Stomach (tissue), 9 donors: ENCODE data around the gene RERE. TPM values are rescaled to one million over a fixed set of nuclear protein-coding genes. Genes with fewer than 3 reads are reported as not detected.

ENCODE experiments used
- DNase-seq, 2 donors: peaks; one replicate each; pipeline versions ENCODE4 v3.0.0 to v3.0.0-alpha.2; 2013 to 2019
- H3K27ac ChIP-seq, 5 donors: fragments of 200-600 bp in 4 of 5; sonication (generic) in 4 of 5; one replicate each; pipeline ENCODE4 v1.5.1; 2013 to 2019; ENCODE audit warnings: mild to moderate bottlenecking in 1 of 5, moderate library complexity in 1 of 5
- H3K27me3 ChIP-seq, 3 donors: fragments of 200-600 bp; sonication (generic); one replicate each; pipeline ENCODE4 v1.5.1; 2017 to 2019; ENCODE audit warnings: mixed run types in 1 of 3
- H3K36me3 ChIP-seq, 4 donors: fragments of 200-600 bp; sonication (generic); 1 replicate in 3 of 4; 2 replicates in 1 of 4; pipeline ENCODE4 v1.5.1; 2016 to 2019
- H3K4me1 ChIP-seq, 4 donors: fragments of 200-600 bp; sonication (generic); one replicate each; pipeline ENCODE4 v1.5.1; 2016 to 2019
- H3K4me3 ChIP-seq, 4 donors: fragments of 200-600 bp; sonication (generic) in 3 of 4; one replicate each; pipeline ENCODE4 v1.5.1; 2016 to 2019; ENCODE audit warnings: mild to moderate bottlenecking in 1 of 4
- H3K9me3 ChIP-seq, 4 donors: fragments of 200-600 bp; sonication (generic); one replicate each; pipeline ENCODE4 v1.5.1; 2016 to 2019
- CTCF ChIP-seq, 7 experiments: fragments of 450-650 bp in 4 of 7; fragments of 200-600 bp in 3 of 7; sonication (generic) in 3 of 7; IDR thresholded peaks; one replicate each; pipeline ENCODE4 v1.5.1; 2016 to 2019; ENCODE audit warnings: antibody characterized with exemption in 7 of 7, control low read depth in 2 of 7, mild to moderate bottlenecking in 1 of 7
- EP300 ChIP-seq: sonication (generic); formaldehyde crosslinking; IDR thresholded peaks from one replicate; pipeline ENCODE4 v1.6.1; 2017; ENCODE audit warnings: antibody characterized with exemption
- POLR2A ChIP-seq, 4 donors: fragments of 450-650 bp; IDR thresholded peaks; one replicate each; pipeline ENCODE4 v1.6.1; 2016; ENCODE audit warnings: antibody characterized with exemption in 4 of 4, control low read depth in 2 of 4, mild to moderate bottlenecking in 1 of 4, moderate library complexity in 1 of 4
- POLR2AphosphoS5 ChIP-seq, 3 donors: sonication (generic); formaldehyde crosslinking; IDR thresholded peaks; one replicate each; pipeline ENCODE4 v1.6.1; 2016; ENCODE audit warnings: antibody characterized with exemption in 3 of 3
- WGBS, 5 donors: extraction: QIAGEN DNeasy Blood & Tissue Kit in 3 of 5; methylation state at CpG; one replicate each; pipeline versions ENCODE4 v1.1.5 to v1.1.7; 2013 to 2018; 5-methylcytosine and 5-hydroxymethylcytosine counted together
- intact Hi-C: fragments of 100-400 bp; cut with DNase I; formaldehyde crosslinking; loops from one replicate; pipeline ENCODE4 v1.15.1; 2023; ENCODE audit warnings: low total_unique reads
- polyA plus RNA-seq, 3 donors: library from polyadenylated mRNA; stranded (reverse); fragments of 200-250 nt; gene quantifications; one replicate each; pipeline ENCODE4 v1.2.3, GENCODE V29; 2013
- total RNA-seq, 5 donors: library from RNA; depleted of rRNA; stranded (reverse); fragments of >200 nt; gene quantifications; one replicate each; pipeline versions ENCODE4 v1.1.0 to v1.2.3, GENCODE V29; 2014 to 2016
- donor health status: healthy with polysubstance abuse.
- donor health status: Bipolar disorder and iron deficiency.
- donor health status: healthy.

Gene RERE
- total and polyA plus RNA-seq, 8 donors, result 15.6 to 198 (median 79.3) TPM

- TF ChIP-seq POLR2AphosphoS5 (IDR thresholded peaks at IDR 0.05) (no peak), CTCF (IDR thresholded peaks at IDR 0.05) (no peak), POLR2A (IDR thresholded peaks at IDR 0.05) (no peak), EP300 (no peak)
- intact Hi-C loops, result no loop called here
- Histone ChIP-seq H3K9me3 (no peaks in the 10 kb centered on the region), H3K36me3 (no peaks in the 10 kb centered on the region), H3K4me3 (no peak overlapping the region), H3K4me1 (peaks cover 19 to 69% (median 42%) of the 10 kb centered on the region in 4 donors), H3K27me3 (no peaks in the 10 kb centered on the region), H3K27ac (peak overlapping the region in 2 of 5 donors; percentile 14 to 44)
- no peak for DNase-seq
- WGBS, 5 donors, result 57 to 65% (median 59%) methylated on average over 8 of the region's 8 CpGs
Measured at GRCh38 chr1:8685463-8685862, 132.0 kb downstream of the RERE start.

- Histone ChIP-seq H3K36me3 (no peaks in the 10 kb centered on the region), H3K27me3 (no peaks in the 10 kb centered on the region), H3K9me3 (no peaks in the 10 kb centered on the region), H3K4me1 (peaks cover 25 to 75% (median 51%) of the 10 kb centered on the region in 4 donors), H3K27ac (peak overlapping the region in 2 of 5 donors; percentile 14 to 44), H3K4me3 (no peak overlapping the region)
- TF ChIP-seq CTCF (IDR thresholded peaks at IDR 0.05) (no peak), POLR2AphosphoS5 (IDR thresholded peaks at IDR 0.05) (no peak), POLR2A (IDR thresholded peaks at IDR 0.05) (no peak)
- no peak for DNase-seq
- intact Hi-C loops, result no loop called here
- 83 to 100% (median 93%) methylated on average over 1 of the region's 1 CpG for WGBS, 5 donors
Measured at GRCh38 chr1:8684590-8684989, 132.8 kb downstream of the RERE start.

- H3K4me3 ChIP-seq, result no peak overlapping the region
- TF ChIP-seq POLR2A (IDR thresholded peaks at IDR 0.05), result no peak
- no peak for TF ChIP-seq POLR2AphosphoS5 (IDR thresholded peaks at IDR 0.05)
- TF ChIP-seq CTCF (IDR thresholded peaks at IDR 0.05), result no peak
- TF ChIP-seq EP300, result no peak
- no peak overlapping the region for H3K27ac ChIP-seq
- H3K4me1 ChIP-seq, result peaks cover 32 to 74% (median 58%) of the 10 kb centered on the region in 4 donors
- intact Hi-C loops, result no loop called here
- WGBS, 5 donors, result 68 to 84% (median 74%) methylated on average over 4 of the region's 4 CpGs
- DNase-seq, result no peak
- no peaks in the 10 kb centered on the region for H3K36me3 ChIP-seq
- H3K9me3 ChIP-seq, result no peaks in the 10 kb centered on the region
- no peaks in the 10 kb centered on the region for H3K27me3 ChIP-seq
Measured at GRCh38 chr1:8682573-8682972, 134.9 kb downstream of the RERE start.

- intact Hi-C loops, result no loop called here
Measured at GRCh38 chr1:8681911-8682310, 135.5 kb downstream of the RERE start.

More at GRCh38 chr1:8681911-8682310, 135.5 kb downstream of the RERE start:
- H3K27me3 ChIP-seq, result no peaks in the 10 kb centered on the region
- no peak for DNase-seq
- H3K4me1 ChIP-seq, result peaks cover 25 to 68% (median 51%) of the 10 kb centered on the region in 4 donors
- no peaks in the 10 kb centered on the region for H3K9me3 ChIP-seq
- TF ChIP-seq CTCF (IDR thresholded peaks at IDR 0.05), result no peak
- no peak for TF ChIP-seq POLR2A (IDR thresholded peaks at IDR 0.05)
- TF ChIP-seq EP300, result no peak
- no peak for TF ChIP-seq POLR2AphosphoS5 (IDR thresholded peaks at IDR 0.05)
- H3K4me3 ChIP-seq, result no peak overlapping the region
- H3K36me3 ChIP-seq, result no peaks in the 10 kb centered on the region
- WGBS, 5 donors, result 49 to 77% (median 52%) methylated on average over 1 of the region's 1 CpG
- peak overlapping the region in 4 of 5 donors; percentile 52 to 83 (median 74) for H3K27ac ChIP-seq
